GM03348 (cell line): Measurements from ENCODE around the gene EXT2.

Experiments used
- DNase-seq: peaks from one replicate; pipeline ENCODE4 v3.0.0; 2012; ENCODE audit warnings: low spot score

The EXT2 gene

GRCh38 chr11:44085330-44085729 lies 10.1 kb upstream of the EXT2 start:
- DNase-seq, result no peak

DNA sequence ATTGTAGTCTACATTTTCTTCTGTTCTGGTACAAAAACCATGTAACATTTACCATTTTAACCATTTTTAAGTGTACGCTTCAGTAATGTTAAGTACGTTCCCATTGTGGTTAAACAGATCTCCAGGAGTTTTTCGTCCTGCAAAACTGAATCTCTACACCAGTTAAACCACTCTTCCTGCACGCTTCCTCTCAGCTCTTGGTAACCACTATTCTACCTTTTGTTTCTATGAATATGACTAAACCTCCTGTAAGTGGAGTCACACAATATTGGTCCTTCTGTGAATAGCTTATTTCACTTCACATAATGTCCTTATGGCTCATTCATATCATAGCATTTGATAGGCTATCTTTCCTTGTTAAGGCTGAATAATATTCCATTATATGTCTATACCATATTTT lies 7.1 kb upstream of the EXT2 start:
- DNase-seq, result no peak

GRCh38 chr11:44088871-44089270 lies 6.6 kb upstream of the EXT2 start:
- DNase-seq, result no peak

- DNase-seq, result no peak
These were observed 4.9 kb upstream of the EXT2 start for GRCh38 chr11:44090539-44090938.

GRCh38 chr11:44094260-44094868 lies 1.1 kb upstream of the EXT2 start:
- peak; percentile 86 for DNase-seq

GRCh38 chr11:44096360-44097185 lies 1.1 kb downstream of the EXT2 start:
- peak; percentile 67 for DNase-seq

GRCh38 chr11:44097821-44098220 lies 2.3 kb downstream of the EXT2 start:
- no peak for DNase-seq

DNA sequence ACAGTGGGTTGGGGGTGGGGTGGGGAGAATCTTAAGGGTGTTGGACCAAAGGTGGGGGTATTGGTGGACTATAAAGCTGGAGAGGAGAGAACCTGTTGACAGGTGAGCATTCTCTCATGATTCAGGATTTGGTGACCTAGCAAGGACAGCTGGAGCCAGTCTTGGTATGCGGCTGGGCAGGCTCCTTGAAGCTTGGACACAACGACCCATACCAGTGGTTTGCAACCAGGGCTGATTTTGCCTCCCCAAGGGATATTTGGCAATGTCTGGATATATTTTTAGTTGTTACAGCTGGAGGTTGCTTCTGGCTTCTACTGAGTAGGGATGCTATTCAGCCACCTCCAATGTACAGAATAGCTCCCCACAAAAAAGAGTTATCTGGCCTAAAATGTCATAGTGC lies 5.6 kb downstream of the EXT2 start:
- no peak for DNase-seq

- no peak for DNase-seq
These were observed 9.2 kb downstream of the EXT2 start for GRCh38 chr11:44104481-44105294.

DNA sequence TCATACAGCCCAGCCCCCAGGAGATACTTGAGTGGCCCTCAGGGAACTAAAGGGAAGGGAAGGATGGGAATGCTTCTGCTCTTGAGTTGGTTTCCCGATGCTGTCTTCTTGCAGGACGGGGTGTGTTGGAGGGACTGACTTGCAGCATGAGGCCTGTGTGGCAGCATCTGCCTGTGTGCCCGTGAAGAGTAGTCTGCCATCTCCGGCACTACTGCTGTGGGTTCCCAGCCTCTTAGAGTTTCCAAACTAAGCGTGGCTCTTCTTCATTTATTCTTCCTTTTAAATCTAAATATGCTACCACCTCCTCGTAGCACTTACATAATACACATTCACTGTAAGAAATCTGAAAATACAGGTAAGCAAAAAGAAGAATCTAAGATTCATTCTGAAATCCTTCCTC lies 12.8 kb downstream of the EXT2 start:
- no peak for DNase-seq

- peak; percentile 32 for DNase-seq
These were observed 14.8 kb downstream of the EXT2 start for GRCh38 chr11:44110231-44110679.

- DNase-seq, result peak; percentile 60
These were observed 16.8 kb downstream of the EXT2 start for GRCh38 chr11:44112091-44112821.

DNA sequence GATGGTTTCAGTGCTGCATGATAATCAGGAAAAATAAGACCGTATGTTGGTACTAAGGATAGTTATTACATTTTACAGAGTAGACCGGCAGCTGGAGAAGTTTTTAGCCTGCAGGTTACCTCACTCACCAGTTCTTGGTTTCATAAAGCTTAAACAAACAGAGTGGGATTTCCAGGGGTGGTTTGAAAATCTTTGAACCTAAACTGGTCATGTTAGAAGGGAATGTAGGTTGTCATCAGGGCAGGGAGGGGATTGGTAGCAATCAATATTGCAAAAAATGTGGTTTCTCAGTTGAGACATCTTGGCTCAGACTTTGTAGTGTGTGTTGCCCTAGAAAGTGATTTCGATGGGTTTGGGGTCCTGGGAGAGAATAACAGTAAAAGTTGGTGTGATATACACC lies 17.5 kb downstream of the EXT2 start:
- DNase-seq, result no peak

GRCh38 chr11:44113572-44113971 lies 18.1 kb downstream of the EXT2 start:
- no peak for DNase-seq

GRCh38 chr11:44116234-44116830 lies 20.9 kb downstream of the EXT2 start:
- no peak for DNase-seq

GRCh38 chr11:44120169-44120568 lies 24.7 kb downstream of the EXT2 start:
- DNase-seq, result no peak

DNA sequence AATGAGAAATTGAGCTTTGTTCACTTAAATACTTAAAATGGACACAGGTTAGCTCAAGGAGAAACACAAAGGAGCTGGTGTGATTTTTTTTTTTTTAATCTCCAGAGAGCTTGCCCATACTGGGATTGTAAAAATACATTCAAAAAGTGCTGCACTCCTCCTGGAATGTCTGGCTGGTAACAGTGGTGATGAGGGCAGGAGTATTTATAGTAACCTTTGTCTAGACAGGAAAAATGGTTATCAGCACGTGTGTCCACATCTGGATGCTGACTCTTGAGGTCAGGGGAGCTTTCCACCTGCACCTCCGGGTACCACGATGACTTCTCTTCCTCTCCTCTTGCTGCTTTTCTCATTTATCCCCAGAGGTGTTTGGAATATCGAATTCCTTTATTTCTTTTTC lies 30.1 kb downstream of the EXT2 start:
- DNase-seq, result no peak

- DNase-seq, result no peak
These were observed 30.8 kb downstream of the EXT2 start for GRCh38 chr11:44126304-44126703.

- no peak for DNase-seq
These were observed 31.7 kb downstream of the EXT2 start for GRCh38 chr11:44127130-44127529.

DNA sequence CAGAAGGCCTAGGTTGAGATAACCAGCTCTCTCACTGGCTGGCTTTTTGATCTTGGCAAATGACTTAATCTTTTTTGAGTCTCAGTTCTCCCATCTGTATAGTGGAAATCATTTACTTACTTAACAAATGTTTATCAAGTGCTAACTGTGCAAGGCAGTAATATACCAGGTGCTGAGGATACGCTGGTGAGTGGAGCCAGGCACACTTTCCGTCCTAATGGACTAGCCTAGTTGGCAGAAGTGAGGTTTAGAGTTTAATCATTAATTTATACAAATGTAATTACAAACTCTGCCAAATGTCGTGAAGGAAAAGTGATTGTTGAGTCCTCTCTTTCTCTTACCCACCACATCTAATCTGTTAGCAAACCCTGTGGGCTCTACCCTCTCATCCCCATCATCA lies 33.3 kb downstream of the EXT2 start:
- DNase-seq, result no peak

DNA sequence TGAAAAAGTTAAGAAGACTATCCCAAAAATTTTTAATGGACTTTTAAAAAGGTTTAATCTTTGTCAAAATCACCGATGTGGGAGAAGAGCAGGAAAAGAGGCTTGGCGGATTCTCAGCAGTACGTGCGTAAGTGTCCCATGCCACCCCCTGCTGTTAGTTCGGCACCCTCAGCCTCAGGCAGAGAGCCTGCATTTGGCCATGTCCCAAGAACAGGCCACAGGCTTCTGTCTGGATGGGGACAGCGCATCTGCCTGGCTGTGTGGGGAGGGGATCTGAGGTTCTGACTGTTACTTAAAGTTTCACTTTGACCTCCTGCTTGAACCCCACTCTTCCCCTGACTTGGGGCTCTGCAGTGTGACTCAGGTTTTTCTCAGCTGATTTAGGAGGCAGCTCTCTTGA lies 35.3 kb downstream of the EXT2 start:
- DNase-seq, result no peak
